Keratinocyte (primary cell): Measurements from ENCODE around the gene NFE2L1. TPM values are rescaled to one million over a fixed set of nuclear protein-coding genes. Genes with fewer than 3 reads are reported as not detected.

Experiments
- DNase-seq: peaks from one replicate; pipeline ENCODE4 v3.0.0-alpha.2; 2011; ENCODE audit warnings: low read depth, missing footprints, low spot score
- FAIRE-seq: peaks from 2 replicates; lab custom pipeline; 2011; peaks lifted over from hg19 to GRCh38; lab: Jason Lieb, UNC
- H2AFZ ChIP-seq: 2 replicates; pipeline ENCODE4 v1.6.0; 2012; ENCODE audit warnings: low read length, control low read depth, inconsistent platforms; ENCODE audit not compliant: control insufficient read depth
- H3K27ac ChIP-seq: 2 replicates; pipeline ENCODE4 v1.5.1; 2011; ENCODE audit warnings: low read length; ENCODE audit not compliant: control insufficient read depth, insufficient read depth
- H3K27me3 ChIP-seq: 3 replicates; pipeline ENCODE4 v1.6.0; 2011; ENCODE audit warnings: low read length; ENCODE audit not compliant: control insufficient read depth, insufficient read depth; ENCODE audit errors: extremely low read depth
- H3K36me3 ChIP-seq, 2 experiments: 2 replicates in 1 of 2; 3 replicates in 1 of 2; pipeline ENCODE4 v1.5.1; 2011; ENCODE audit warnings: low read length in 2 of 2, mild to moderate bottlenecking in 1 of 2; ENCODE audit not compliant: control insufficient read depth in 2 of 2, insufficient read depth in 2 of 2; ENCODE audit errors: extremely low read depth in 1 of 2
- H3K4me1 ChIP-seq: 3 replicates; pipeline ENCODE4 v1.5.1; 2011; ENCODE audit warnings: low read length; ENCODE audit not compliant: control insufficient read depth, insufficient read depth; ENCODE audit errors: extremely low read depth
- H3K4me2 ChIP-seq: 3 replicates; pipeline ENCODE4 v1.6.0; 2011; ENCODE audit warnings: low read depth, low read length; ENCODE audit not compliant: control insufficient read depth, insufficient read depth; ENCODE audit errors: extremely low read depth
- H3K4me3 ChIP-seq, 3 experiments: fragments of 200-600 bp in 1 of 3; sonication (generic) in 1 of 3; 2 replicates in 2 of 3; 3 replicates in 1 of 3; pipeline ENCODE4 v1.5.1; 2011 to 2016; ENCODE audit warnings: low read length in 3 of 3, mild to moderate bottlenecking in 3 of 3, control low read depth in 2 of 3, inconsistent platforms in 1 of 3, low read depth in 1 of 3, mixed read lengths in 1 of 3, mixed run types in 1 of 3, moderate library complexity in 1 of 3; ENCODE audit not compliant: control insufficient read depth in 2 of 3, insufficient read depth in 2 of 3; ENCODE audit errors: extremely low read depth in 1 of 3
- H3K79me2 ChIP-seq: 2 replicates; pipeline ENCODE4 v1.6.0; 2012; ENCODE audit warnings: low read length; ENCODE audit not compliant: control insufficient read depth, insufficient read depth
- H3K9ac ChIP-seq: 3 replicates; pipeline ENCODE4 v1.6.0; 2011; ENCODE audit warnings: low read length; ENCODE audit not compliant: control insufficient read depth, insufficient read depth; ENCODE audit errors: extremely low read depth
- H3K9me1 ChIP-seq: 3 replicates; pipeline ENCODE4 v1.6.0; 2011; ENCODE audit warnings: low read length; ENCODE audit not compliant: control insufficient read depth, insufficient read depth; ENCODE audit errors: extremely low read depth
- H3K9me3 ChIP-seq: 2 replicates; pipeline ENCODE4 v1.5.1; 2012; ENCODE audit warnings: low read depth, low read length; ENCODE audit not compliant: control insufficient read depth
- H4K20me1 ChIP-seq: 3 replicates; pipeline ENCODE4 v1.6.0; 2011; ENCODE audit warnings: low read length; ENCODE audit not compliant: control insufficient read depth, insufficient read depth; ENCODE audit errors: extremely low read depth
- EZH2 ChIP-seq: IDR thresholded peaks from one replicate; pipeline ENCODE4 v1.6.1; 2012; ENCODE audit warnings: inconsistent platforms, mild to moderate bottlenecking, low read length, moderate library complexity
- dilution Hi-C: fragments of 300-500 bp; cut with MboI; formaldehyde crosslinking; loops from one replicate; pipeline ENCODE4 v1.7.0; 2020; ENCODE audit warnings: low sequenced_read_pairs; ENCODE audit not compliant: extremely low pct_ligation_motif_present
- polyA plus RNA-seq, 5 experiments: library from polyadenylated mRNA; depleted of rRNA in 3 of 5; stranded (reverse) in 3 of 5; stranded (forward) in 1 of 5; unstranded in 1 of 5; fragments of >200 nt; gene quantifications; 1 replicate in 1 of 5; 2 replicates in 3 of 5; 3 replicates in 1 of 5; pipeline versions ENCODE4 v1.2.1 to v1.2.3, GENCODE V29; 2011 to 2012; ENCODE audit warnings: missing spikeins in 2 of 5, low read depth in 1 of 5, low replicate concordance in 1 of 5
- TF ChIP-seq, protein P1 (sequence below), 3 experiments: IDR thresholded peaks in 1 of 3; conservative IDR thresholded peaks in 1 of 3; optimal IDR thresholded peaks in 1 of 3; 2 replicates in 2 of 3; 3 replicates in 1 of 3; pipeline versions ENCODE3 to v1.5.1; 2011; ENCODE audit warnings: low read length in 3 of 3, mild to moderate bottlenecking in 3 of 3, moderate library complexity in 2 of 3, control low read depth in 1 of 3, inconsistent platforms in 1 of 3; ENCODE audit not compliant: insufficient read depth in 2 of 3; ENCODE audit errors: extremely low read depth in 1 of 3

Gene NFE2L1
- polyA plus RNA-seq, 1 donor (not counting 4 experiments of a cell fraction or from before 2014, with no cell fraction given), result 208 TPM

DNA sequence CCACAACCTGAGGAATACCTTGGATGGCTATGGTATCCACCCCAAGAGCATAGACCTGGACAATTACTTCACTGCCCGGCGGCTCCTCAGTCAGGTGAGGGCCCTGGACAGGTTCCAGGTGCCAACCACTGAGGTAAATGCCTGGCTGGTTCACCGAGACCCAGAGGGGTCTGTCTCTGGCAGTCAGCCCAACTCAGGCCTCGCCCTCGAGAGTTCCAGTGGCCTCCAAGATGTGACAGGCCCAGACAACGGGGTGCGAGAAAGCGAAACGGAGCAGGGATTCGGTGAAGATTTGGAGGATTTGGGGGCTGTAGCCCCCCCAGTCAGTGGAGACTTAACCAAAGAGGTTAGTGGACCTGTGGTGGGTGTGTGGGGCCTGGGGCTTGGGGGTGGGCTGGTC lies 3.1 kb downstream of the NFE2L1 start:
- peaks cover 67% of the 10 kb centered on the region for H3K79me2 ChIP-seq
- no peak for FAIRE-seq
- no peak overlapping the region for H2AFZ ChIP-seq
- no peak for TF ChIP-seq EZH2
- TF ChIP-seq, protein P1, sequence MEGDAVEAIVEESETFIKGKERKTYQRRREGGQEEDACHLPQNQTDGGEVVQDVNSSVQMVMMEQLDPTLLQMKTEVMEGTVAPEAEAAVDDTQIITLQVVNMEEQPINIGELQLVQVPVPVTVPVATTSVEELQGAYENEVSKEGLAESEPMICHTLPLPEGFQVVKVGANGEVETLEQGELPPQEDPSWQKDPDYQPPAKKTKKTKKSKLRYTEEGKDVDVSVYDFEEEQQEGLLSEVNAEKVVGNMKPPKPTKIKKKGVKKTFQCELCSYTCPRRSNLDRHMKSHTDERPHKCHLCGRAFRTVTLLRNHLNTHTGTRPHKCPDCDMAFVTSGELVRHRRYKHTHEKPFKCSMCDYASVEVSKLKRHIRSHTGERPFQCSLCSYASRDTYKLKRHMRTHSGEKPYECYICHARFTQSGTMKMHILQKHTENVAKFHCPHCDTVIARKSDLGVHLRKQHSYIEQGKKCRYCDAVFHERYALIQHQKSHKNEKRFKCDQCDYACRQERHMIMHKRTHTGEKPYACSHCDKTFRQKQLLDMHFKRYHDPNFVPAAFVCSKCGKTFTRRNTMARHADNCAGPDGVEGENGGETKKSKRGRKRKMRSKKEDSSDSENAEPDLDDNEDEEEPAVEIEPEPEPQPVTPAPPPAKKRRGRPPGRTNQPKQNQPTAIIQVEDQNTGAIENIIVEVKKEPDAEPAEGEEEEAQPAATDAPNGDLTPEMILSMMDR (optimal IDR thresholded peaks at IDR 0.05 in 1 of 3, IDR thresholded peaks at IDR 0.05 in 1 of 3, conservative IDR thresholded peaks at IDR 0.05 in 1 of 3; ENCODE audit: extremely low read depth in 1 of 3, insufficient read depth in 2 of 3, low read length in 3 of 3), result no peak
- H3K27me3 ChIP-seq, result no peaks in the 10 kb centered on the region
- peaks cover 71% of the 10 kb centered on the region for H3K4me1 ChIP-seq
- DNase-seq, result no peak
- H3K27ac ChIP-seq, result peak overlapping the region; percentile 93
- dilution Hi-C loops, result no loop called here
- H4K20me1 ChIP-seq, result peaks cover 16% of the 10 kb centered on the region
- peak overlapping the region; percentile 69 to 86 (median 72) for H3K4me3 ChIP-seq
- H3K9me3 ChIP-seq, result no peaks in the 10 kb centered on the region
- peaks cover 5 to 35% of the 10 kb centered on the region in 2 experiments for H3K36me3 ChIP-seq
- no peaks in the 10 kb centered on the region for H3K9me1 ChIP-seq
- peak overlapping the region; percentile 67 for H3K4me2 ChIP-seq
- peak overlapping the region; percentile 86 for H3K9ac ChIP-seq

GRCh38 chr17:48051706-48052486 lies 3.7 kb downstream of the NFE2L1 start:
- FAIRE-seq (peak; percentile 13), DNase-seq (no peak)
- TF ChIP-seq EZH2, result no peak
- TF ChIP-seq, protein P1 (optimal IDR thresholded peaks at IDR 0.05 in 1 of 3, IDR thresholded peaks at IDR 0.05 in 1 of 3, conservative IDR thresholded peaks at IDR 0.05 in 1 of 3; ENCODE audit: extremely low read depth in 1 of 3, insufficient read depth in 2 of 3, low read length in 3 of 3), result peak in 1 of 3 experiments; percentile 20
- peaks cover 11 to 41% of the 10 kb centered on the region in 2 experiments for H3K36me3 ChIP-seq
- H3K79me2 ChIP-seq, result peaks cover 73% of the 10 kb centered on the region
- peaks cover 16% of the 10 kb centered on the region for H4K20me1 ChIP-seq
- peak overlapping the region; percentile 93 for H3K27ac ChIP-seq
- H3K4me1 ChIP-seq, result peaks cover 67% of the 10 kb centered on the region
- H3K4me2 ChIP-seq, result peak overlapping the region; percentile 67
- dilution Hi-C loops, result no loop called here
- H3K9me3 ChIP-seq, result no peaks in the 10 kb centered on the region
- no peak overlapping the region for H2AFZ ChIP-seq
- no peaks in the 10 kb centered on the region for H3K9me1 ChIP-seq
- H3K9ac ChIP-seq, result peak overlapping the region; percentile 86
- peak overlapping the region; percentile 69 to 86 (median 72) for H3K4me3 ChIP-seq
- no peaks in the 10 kb centered on the region for H3K27me3 ChIP-seq
